Astrocyte of the cerebellum (primary cell): ENCODE data around the gene BSN.

ENCODE experiments used
- DNase-seq: peaks from one replicate; pipeline ENCODE4 v3.0.0-alpha.2; 2011; ENCODE audit warnings: low read depth
- H3K4me3 ChIP-seq: 2 replicates; pipeline ENCODE4 v1.5.1; 2011; ENCODE audit warnings: mild to moderate bottlenecking, low read depth, low read length, moderate library complexity
- in situ Hi-C: cut with HindIII; loops from 2 replicates; pipeline ENCODE4 v1.10.0; 2017; ENCODE audit warnings: low sequenced_read_pairs
- TF ChIP-seq, protein P1 (sequence below): IDR thresholded peaks from 2 replicates; pipeline ENCODE4 v1.5.1; 2012; ENCODE audit warnings: low read length, low read depth, moderate library complexity, mild to moderate bottlenecking; ENCODE audit errors: missing control alignments

The BSN gene

DNA sequence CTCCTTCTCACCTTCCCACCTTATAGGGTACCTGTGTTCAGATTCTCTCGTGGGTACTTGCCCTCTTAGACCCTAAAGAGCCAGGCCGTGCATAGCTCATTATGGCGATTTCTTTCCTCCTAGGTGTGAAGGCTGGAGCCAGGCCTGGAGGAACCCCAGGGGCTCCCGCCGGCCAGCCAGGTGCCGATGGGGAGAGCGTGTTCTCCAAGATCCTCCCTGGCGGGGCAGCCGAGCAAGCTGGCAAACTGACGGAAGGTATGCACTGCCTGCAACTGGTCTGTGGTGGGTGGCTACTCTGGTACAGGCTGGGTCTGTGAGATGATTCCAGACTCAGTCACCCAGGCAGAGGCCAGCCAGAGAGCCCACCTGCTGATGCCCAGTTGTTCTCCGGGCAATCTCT is 110.0 kb downstream of the BSN start:
- DNase-seq, result no peak
- no peak overlapping the region for H3K4me3 ChIP-seq
- in situ Hi-C loops, result no loop called here
- TF ChIP-seq, protein P1, sequence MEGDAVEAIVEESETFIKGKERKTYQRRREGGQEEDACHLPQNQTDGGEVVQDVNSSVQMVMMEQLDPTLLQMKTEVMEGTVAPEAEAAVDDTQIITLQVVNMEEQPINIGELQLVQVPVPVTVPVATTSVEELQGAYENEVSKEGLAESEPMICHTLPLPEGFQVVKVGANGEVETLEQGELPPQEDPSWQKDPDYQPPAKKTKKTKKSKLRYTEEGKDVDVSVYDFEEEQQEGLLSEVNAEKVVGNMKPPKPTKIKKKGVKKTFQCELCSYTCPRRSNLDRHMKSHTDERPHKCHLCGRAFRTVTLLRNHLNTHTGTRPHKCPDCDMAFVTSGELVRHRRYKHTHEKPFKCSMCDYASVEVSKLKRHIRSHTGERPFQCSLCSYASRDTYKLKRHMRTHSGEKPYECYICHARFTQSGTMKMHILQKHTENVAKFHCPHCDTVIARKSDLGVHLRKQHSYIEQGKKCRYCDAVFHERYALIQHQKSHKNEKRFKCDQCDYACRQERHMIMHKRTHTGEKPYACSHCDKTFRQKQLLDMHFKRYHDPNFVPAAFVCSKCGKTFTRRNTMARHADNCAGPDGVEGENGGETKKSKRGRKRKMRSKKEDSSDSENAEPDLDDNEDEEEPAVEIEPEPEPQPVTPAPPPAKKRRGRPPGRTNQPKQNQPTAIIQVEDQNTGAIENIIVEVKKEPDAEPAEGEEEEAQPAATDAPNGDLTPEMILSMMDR, result no peak

DNA sequence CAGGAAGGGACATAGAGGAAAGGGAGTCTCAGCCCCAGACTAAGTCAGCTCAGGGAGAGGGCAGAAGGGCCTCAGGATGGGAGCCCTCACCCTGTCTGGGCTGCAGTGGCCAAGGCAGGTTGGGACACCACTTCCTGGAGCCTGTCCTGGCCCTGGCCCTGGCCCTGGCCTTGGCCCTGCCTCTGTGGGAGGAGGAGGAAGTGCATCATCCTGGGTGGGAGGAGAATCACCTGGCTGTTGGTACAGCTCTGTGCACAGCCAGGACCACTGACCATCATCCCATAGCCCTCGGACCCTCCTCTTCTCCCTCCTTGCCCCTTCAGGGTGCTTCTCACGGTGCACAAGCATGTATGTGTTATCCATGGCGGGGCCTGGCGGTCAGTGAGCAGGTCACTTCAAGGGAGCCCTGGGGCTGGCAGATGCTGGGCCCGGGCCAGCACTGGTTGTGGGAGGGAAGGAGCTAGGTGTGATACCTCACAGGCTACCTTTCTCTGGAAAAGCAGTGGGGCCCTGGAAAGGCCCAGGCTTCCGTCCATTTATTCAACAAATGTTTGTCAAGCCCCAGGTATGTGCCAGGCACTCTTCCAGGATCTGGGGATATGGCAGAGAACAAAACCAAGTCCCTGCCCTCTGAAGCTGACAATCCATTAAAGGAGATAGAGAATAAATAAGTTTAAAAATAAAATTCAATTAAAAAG is 111.7 kb downstream of the BSN start:
- in situ Hi-C loops, result no loop called here
- no peak for DNase-seq
- no peak overlapping the region for H3K4me3 ChIP-seq
- TF ChIP-seq, protein P1, result no peak

DNA sequence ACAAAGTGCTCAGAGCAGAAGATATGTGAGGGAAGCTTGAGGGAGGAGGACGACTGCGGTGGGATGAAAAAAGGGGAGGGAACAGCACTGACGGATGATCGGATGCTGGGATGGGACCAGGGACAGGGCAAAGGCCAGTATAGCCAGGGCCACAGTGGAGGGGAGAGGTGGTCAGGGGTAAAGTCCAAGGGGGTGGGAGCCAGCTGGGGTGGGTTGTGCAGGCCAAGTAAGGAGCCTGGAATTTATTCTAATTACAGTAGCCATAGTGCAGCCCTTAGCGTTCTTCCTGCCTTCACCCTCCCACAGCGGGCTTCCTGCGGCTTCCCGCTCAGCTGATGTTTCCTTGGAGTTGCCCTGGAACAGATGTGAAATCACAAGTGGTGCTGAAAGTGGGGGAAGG is 112.3 kb downstream of the BSN start:
- no peak for DNase-seq
- H3K4me3 ChIP-seq, result no peak overlapping the region
- in situ Hi-C loops, result no loop called here
- TF ChIP-seq, protein P1, result no peak

DNA sequence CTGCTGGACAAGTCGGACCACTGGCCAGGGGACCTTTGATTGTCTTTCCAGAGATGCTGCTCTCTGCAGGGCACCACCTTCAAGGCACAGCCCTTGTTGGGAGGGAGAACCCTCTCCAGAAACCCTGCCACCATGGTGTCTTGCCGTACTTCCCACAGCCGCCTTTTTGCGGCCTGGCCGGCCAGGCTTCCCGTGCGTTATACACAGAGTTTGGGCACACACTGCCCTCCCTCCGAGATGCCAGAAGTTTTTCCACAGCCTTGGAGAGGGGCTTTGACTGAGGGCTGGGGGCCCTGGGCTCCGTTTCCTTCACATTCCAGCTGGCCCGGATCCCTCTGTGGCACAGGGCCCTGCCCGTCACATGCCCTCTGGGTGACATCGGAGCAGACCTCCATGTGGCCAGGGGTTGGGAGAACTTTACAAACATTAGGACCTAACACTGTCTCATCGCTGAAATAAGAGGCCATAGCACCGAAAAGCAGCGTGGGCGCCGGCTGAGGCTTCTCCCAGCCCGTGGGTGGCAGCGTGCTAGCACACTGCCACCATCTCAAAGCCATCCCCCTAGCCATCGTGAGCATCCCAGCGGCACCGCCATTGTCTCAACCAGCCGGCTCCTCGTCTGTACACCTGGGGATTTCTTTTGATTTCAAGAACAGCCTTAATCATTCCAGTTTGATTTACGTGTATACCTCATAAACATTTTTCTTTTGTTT is 113.6 kb downstream of the BSN start:
- H3K4me3 ChIP-seq, result no peak overlapping the region
- TF ChIP-seq, protein P1, result no peak
- in situ Hi-C loops, result no loop called here
- no peak for DNase-seq

- H3K4me3 ChIP-seq, result no peak overlapping the region
- in situ Hi-C loops, result no loop called here
- no peak for DNase-seq
- TF ChIP-seq, protein P1, result no peak
Measured at GRCh38 chr3:49668414-49668797, 114.1 kb downstream of the BSN start.

DNA sequence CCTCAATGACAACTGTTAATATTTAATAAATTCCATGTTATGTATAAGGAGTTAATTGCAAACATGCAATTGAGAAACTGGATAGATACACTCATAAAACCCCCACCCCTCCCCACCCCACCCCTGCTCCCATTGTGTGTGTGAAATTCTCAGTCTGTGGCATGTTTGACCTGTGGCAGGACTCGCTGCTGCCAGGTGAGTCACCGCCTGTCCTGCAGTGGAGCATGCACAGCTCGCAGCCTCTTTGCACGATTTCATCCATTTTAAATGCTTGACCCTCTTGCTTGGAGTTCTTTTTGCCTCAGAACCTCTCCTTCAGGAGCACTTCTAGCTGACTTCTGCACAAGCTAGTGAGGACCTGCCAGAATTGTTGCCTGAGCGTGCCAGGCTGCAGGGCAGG is 114.6 kb downstream of the BSN start:
- in situ Hi-C loops, result no loop called here
- no peak overlapping the region for H3K4me3 ChIP-seq
- TF ChIP-seq, protein P1, result no peak
- DNase-seq, result no peak
